Mesendoderm (in vitro differentiated cells): ENCODE results near the gene TCHP.

Experiments
- DNase-seq: peaks from one replicate; pipeline ENCODE4 v3.0.0; 2013
- H2AK5ac ChIP-seq: 2 replicates; pipeline ENCODE4 v1.6.1; 2013; ENCODE audit warnings: low read length, inconsistent platforms
- H2BK120ac ChIP-seq: 2 replicates; pipeline ENCODE4 v1.6.1; 2013; ENCODE audit warnings: low read depth, mild to moderate bottlenecking, low read length, moderate library complexity, mixed read lengths
- H2BK15ac ChIP-seq: replicated peaks from 2 replicates; pipeline ENCODE4 v1.6.1; 2013; ENCODE audit warnings: low read depth, mild to moderate bottlenecking, moderate library complexity
- H2BK5ac ChIP-seq: 2 replicates; pipeline ENCODE4 v1.6.1; 2013; ENCODE audit warnings: low read length, inconsistent platforms
- H3K18ac ChIP-seq: 2 replicates; pipeline ENCODE4 v1.6.1; 2013; ENCODE audit warnings: mild to moderate bottlenecking, low read length, mixed read lengths
- H3K23ac ChIP-seq: one replicate; pipeline ENCODE4 v1.6.1; 2013; ENCODE audit warnings: low read length
- H3K27ac ChIP-seq: 2 replicates; pipeline ENCODE4 v1.5.1; 2013; ENCODE audit warnings: low read depth, mild to moderate bottlenecking, inconsistent platforms, low read length, moderate library complexity
- H3K27me3 ChIP-seq: 2 replicates; pipeline ENCODE4 v1.6.1; 2013; ENCODE audit warnings: low read length, control low read depth, mild to moderate bottlenecking, inconsistent platforms; ENCODE audit not compliant: insufficient read depth, poor library complexity
- H3K36me3 ChIP-seq: 2 replicates; pipeline ENCODE4 v1.6.1; 2013; ENCODE audit warnings: low read length, inconsistent platforms; ENCODE audit not compliant: control insufficient read depth, insufficient read depth
- H3K4ac ChIP-seq: one replicate; pipeline ENCODE4 v1.6.1; 2013; ENCODE audit warnings: low read depth, mild to moderate bottlenecking, low read length, moderate library complexity
- H3K4me1 ChIP-seq: 2 replicates; pipeline ENCODE4 v1.6.1; 2013; ENCODE audit warnings: low read depth, low read length, inconsistent platforms; ENCODE audit not compliant: control insufficient read depth
- H3K4me2 ChIP-seq: 2 replicates; pipeline ENCODE4 v1.6.1; 2013; ENCODE audit warnings: low read length
- H3K4me3 ChIP-seq: 2 replicates; pipeline ENCODE4 v1.5.1; 2013; ENCODE audit warnings: mild to moderate bottlenecking, low read length
- H3K56ac ChIP-seq: one replicate; pipeline ENCODE4 v1.6.1; 2013; ENCODE audit warnings: low read length
- H3K79me1 ChIP-seq: 2 replicates; pipeline ENCODE4 v1.6.1; 2013; ENCODE audit warnings: low read length, inconsistent platforms
- H3K79me2 ChIP-seq: 2 replicates; pipeline ENCODE4 v1.6.1; 2013; ENCODE audit warnings: mild to moderate bottlenecking, low read length; ENCODE audit not compliant: control insufficient read depth, insufficient read depth
- H3K9ac ChIP-seq: 2 replicates; pipeline ENCODE4 v1.6.1; 2013; ENCODE audit warnings: low read length, inconsistent platforms
- H4K5ac ChIP-seq: one replicate; pipeline ENCODE4 v1.6.1; 2013; ENCODE audit warnings: low read length
- H4K8ac ChIP-seq: one replicate; pipeline ENCODE4 v1.6.1; 2013; ENCODE audit warnings: low read depth, mild to moderate bottlenecking, control low read depth, low read length, moderate library complexity
- WGBS: extraction: QIAGEN DNeasy Blood & Tissue Kit; methylation state at CpG from one replicate; pipeline ENCODE4 v1.1.7; 2013; ENCODE audit warnings: low lambda C conversion rate, missing lambda C conversion rate; ENCODE audit not compliant: insufficient coverage; ENCODE audit errors: extremely low coverage; 5-methylcytosine and 5-hydroxymethylcytosine counted together

The TCHP gene

DNA sequence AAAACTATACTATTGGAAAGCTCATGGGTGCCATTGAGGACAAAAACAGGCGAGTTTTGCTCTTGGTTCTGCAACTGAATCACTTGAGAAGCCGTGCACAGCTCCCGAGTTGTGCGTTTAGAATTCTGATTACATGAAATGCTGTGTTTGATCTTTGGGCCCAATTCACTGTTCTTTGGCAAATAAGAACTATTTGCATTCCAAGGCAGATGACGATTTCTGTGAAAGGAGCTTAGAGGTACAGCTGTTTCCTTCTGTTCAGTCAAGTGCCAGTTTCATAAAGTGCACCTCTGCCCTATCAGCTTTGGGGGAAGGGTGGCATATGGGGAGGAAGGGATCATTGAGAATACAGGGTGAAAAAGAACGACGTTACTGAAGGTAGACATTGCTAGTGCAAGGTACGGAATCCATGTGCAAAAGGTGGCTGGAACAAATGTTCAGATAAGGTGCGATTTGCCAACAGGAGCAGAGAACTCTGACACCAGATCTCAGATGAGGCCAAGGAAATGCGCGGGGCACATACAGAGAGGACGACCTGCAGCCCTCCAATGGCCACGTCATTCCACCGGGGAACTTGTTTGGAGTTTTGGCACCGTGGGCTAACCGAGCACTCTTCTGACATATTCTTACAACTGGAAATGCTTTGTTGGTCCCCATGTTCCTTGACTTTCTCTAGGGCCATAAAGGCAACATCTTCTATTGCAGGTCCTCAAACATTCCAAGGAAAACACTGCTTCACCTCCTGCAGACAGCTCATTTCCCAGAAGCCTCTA, 30.1 kb downstream of the TCHP start:
- Histone ChIP-seq H3K9ac (no peak overlapping the region), H3K56ac (no peak overlapping the region), H3K79me2 (no peaks in the 10 kb centered on the region), H2BK120ac (no peak overlapping the region), H4K8ac (no peak overlapping the region), H3K18ac (no peak overlapping the region), H2AK5ac (no peak overlapping the region), H3K4me2 (no peak overlapping the region), H2BK15ac (no peak overlapping the region), H3K27me3 (no peaks in the 10 kb centered on the region), H4K5ac (no peak overlapping the region), H3K4me1 (no peaks in the 10 kb centered on the region), H3K79me1 (no peaks in the 10 kb centered on the region), H3K27ac (no peak overlapping the region), H2BK5ac (no peak overlapping the region), H3K23ac (no peak overlapping the region), H3K4me3 (no peak overlapping the region), H3K4ac (no peak overlapping the region), H3K36me3 (peaks cover 3% of the 10 kb centered on the region)
- DNase-seq: no peak
- no CpG with 5 or more reads among the region's 16 CpGs for WGBS

DNA sequence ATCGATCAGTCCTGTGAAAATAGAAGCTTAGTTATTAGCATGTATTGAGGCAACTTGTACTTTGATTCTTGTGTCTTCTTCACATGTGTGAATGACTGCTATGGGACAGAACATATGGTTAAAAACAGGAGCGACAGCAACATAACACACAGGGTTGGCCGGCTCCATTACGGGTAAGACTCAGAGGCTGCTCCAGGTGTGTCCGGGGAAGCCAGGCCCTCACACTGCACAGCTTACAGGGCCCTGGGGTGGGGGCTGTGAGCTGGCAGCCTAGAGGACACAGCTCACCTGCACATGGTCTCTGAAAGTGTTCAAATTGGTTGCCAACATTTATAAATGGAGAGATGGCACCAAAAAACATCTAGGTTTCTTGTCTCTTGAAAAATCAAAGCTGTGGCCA, 31.1 kb downstream of the TCHP start:
- H2AK5ac ChIP-seq: no peak overlapping the region
- no peaks in the 10 kb centered on the region for H3K4me1 ChIP-seq
- H2BK15ac ChIP-seq: no peak overlapping the region
- no peak for DNase-seq
- no peaks in the 10 kb centered on the region for H3K79me1 ChIP-seq
- H3K4me3 ChIP-seq: no peak overlapping the region
- no peak overlapping the region for H3K27ac ChIP-seq
- no CpG with 5 or more reads among the region's 5 CpGs for WGBS
- no peak overlapping the region for H3K9ac ChIP-seq
- H3K18ac ChIP-seq: no peak overlapping the region
- no peak overlapping the region for H4K5ac ChIP-seq
- no peaks in the 10 kb centered on the region for H3K27me3 ChIP-seq
- no peak overlapping the region for H3K4me2 ChIP-seq
- H4K8ac ChIP-seq: no peak overlapping the region
- H3K56ac ChIP-seq: no peak overlapping the region
- H3K36me3 ChIP-seq: peaks cover 3% of the 10 kb centered on the region
- no peak overlapping the region for H2BK5ac ChIP-seq
- no peaks in the 10 kb centered on the region for H3K79me2 ChIP-seq
- H3K4ac ChIP-seq: no peak overlapping the region
- no peak overlapping the region for H3K23ac ChIP-seq
- H2BK120ac ChIP-seq: no peak overlapping the region

DNA sequence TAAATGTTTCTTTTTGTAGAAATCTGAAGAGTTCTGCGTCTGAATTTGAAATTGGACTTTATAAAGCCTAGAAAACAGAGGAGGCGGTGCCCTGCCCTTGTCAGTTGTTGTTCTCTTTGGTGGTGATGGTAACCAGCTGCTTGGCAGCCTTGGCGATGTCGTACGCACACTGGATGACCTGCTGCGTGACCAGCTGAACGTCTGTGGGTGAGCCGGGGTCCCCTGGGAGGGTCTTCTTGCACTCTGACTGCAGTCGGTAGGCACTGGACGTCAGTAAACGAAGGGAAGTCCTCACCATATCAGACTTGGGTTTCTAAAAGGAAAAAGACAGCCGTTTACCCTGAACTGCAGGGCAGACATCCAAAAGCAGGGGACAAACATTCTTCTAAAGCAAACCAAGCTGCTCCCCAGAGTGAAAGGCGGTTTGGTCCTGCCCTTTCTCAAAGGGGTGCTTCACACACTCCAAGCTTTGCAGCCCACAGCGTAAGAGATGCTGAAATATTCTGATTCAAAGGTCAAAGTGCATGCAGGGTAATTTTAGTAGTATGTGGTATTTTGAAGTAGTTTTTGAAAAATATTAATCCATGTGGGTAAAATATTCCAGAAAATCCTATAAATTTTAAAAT, 32.9 kb downstream of the TCHP start:
- H3K4ac ChIP-seq: no peak overlapping the region
- H2BK120ac ChIP-seq: no peak overlapping the region
- H2AK5ac ChIP-seq: no peak overlapping the region
- H3K23ac ChIP-seq: no peak overlapping the region
- no CpG with 5 or more reads among the region's 14 CpGs for WGBS
- no peak overlapping the region for H3K9ac ChIP-seq
- no peak overlapping the region for H3K4me3 ChIP-seq
- no peaks in the 10 kb centered on the region for H3K4me1 ChIP-seq
- no peak overlapping the region for H3K27ac ChIP-seq
- no peaks in the 10 kb centered on the region for H3K79me1 ChIP-seq
- no peak overlapping the region for H3K56ac ChIP-seq
- H4K8ac ChIP-seq: no peak overlapping the region
- H3K36me3 ChIP-seq: peaks cover 3% of the 10 kb centered on the region
- no peak overlapping the region for H3K4me2 ChIP-seq
- no peak for DNase-seq
- no peak overlapping the region for H2BK15ac ChIP-seq
- H4K5ac ChIP-seq: no peak overlapping the region
- no peaks in the 10 kb centered on the region for H3K79me2 ChIP-seq
- H2BK5ac ChIP-seq: no peak overlapping the region
- no peak overlapping the region for H3K18ac ChIP-seq
- no peaks in the 10 kb centered on the region for H3K27me3 ChIP-seq

DNA sequence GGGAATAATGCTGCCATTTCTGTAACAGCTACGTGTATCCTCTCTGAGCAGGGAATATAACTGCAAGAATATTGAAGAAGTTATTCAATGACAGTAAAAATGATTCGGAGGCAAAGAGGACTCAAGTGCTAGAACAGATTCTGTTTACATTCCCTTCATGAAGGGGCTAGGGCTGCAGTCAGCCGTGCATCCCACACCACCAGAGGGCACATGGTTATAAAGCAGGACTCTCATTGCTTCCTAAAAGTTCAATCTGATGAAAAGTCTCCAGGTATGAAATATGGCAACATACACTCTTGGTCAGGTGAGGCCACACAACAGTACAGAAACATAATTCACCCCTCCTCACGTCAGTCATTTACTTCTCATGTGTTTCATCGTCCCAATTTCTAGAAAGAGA, 34.0 kb downstream of the TCHP start:
- Histone ChIP-seq H3K9ac (no peak overlapping the region), H3K4me3 (no peak overlapping the region), H3K4ac (no peak overlapping the region), H4K8ac (no peak overlapping the region), H4K5ac (no peak overlapping the region), H3K79me2 (no peaks in the 10 kb centered on the region), H3K23ac (no peak overlapping the region), H2BK120ac (no peak overlapping the region), H3K18ac (no peak overlapping the region), H2AK5ac (no peak overlapping the region), H3K36me3 (peaks cover 8% of the 10 kb centered on the region), H3K27ac (no peak overlapping the region), H3K4me2 (no peak overlapping the region), H3K4me1 (no peaks in the 10 kb centered on the region), H3K56ac (no peak overlapping the region), H3K27me3 (no peaks in the 10 kb centered on the region), H2BK5ac (no peak overlapping the region), H3K79me1 (no peaks in the 10 kb centered on the region), H2BK15ac (no peak overlapping the region)
- no peak for DNase-seq
- no CpG with 5 or more reads among the region's 5 CpGs for WGBS

DNA sequence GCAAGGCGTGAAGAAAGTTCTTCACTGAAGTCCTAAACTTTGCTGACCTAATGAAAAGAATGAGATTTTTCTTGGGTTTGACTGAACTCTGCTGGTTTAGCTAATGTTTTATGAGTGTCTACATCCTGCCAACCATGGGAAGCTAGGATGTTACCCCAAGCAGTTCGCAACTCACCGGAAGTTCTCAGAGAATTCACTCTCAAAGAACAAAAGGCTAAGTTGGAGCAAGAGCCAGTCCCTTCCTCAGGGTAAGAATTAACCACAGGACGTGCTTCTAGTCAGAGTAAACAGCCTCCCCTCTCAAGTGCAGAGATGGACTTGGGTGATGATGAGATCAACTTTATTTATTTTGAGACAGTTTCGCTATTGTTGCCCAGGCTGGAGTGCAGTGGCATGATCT, 37.3 kb downstream of the TCHP start:
- no peak overlapping the region for H3K27ac ChIP-seq
- no peak for DNase-seq
- H3K18ac ChIP-seq: no peak overlapping the region
- no peak overlapping the region for H3K9ac ChIP-seq
- no peak overlapping the region for H3K56ac ChIP-seq
- no peaks in the 10 kb centered on the region for H3K27me3 ChIP-seq
- no peak overlapping the region for H2AK5ac ChIP-seq
- H3K4ac ChIP-seq: no peak overlapping the region
- no peak overlapping the region for H3K23ac ChIP-seq
- H2BK15ac ChIP-seq: no peak overlapping the region
- no CpG with 5 or more reads among the region's 5 CpGs for WGBS
- no peak overlapping the region for H2BK5ac ChIP-seq
- no peaks in the 10 kb centered on the region for H3K4me1 ChIP-seq
- H3K4me2 ChIP-seq: no peak overlapping the region
- H3K36me3 ChIP-seq: peaks cover 6% of the 10 kb centered on the region
- no peak overlapping the region for H3K4me3 ChIP-seq
- H4K5ac ChIP-seq: no peak overlapping the region
- H2BK120ac ChIP-seq: no peak overlapping the region
- H4K8ac ChIP-seq: no peak overlapping the region
- H3K79me1 ChIP-seq: no peaks in the 10 kb centered on the region
- H3K79me2 ChIP-seq: no peaks in the 10 kb centered on the region
